HCT116 (cell line): ENCODE measurements around the gene KCTD17. TPM values are rescaled to one million over a fixed set of nuclear protein-coding genes. Genes with fewer than 3 reads are reported as not detected.

ENCODE experiments used
- ATAC-seq: fragments of 200-7000 bp; cut with Tn5 transposase; 2 replicates; pipeline ENCODE4 v1.9.1; 2020; ENCODE audit warnings: mild to moderate bottlenecking, moderate library complexity
- BruUV-seq: library from RNA; stranded (reverse); fragments of 400-500 nt; replicated peaks from 2 replicates; lab custom pipeline; 2021; lab: Mats Ljungman, UMichigan
- CTCF ChIA-PET: fragments of 300-600 bp; sonication (Branson Sonifier 250); formaldehyde crosslinking; loops from one replicate; lab custom pipeline; 2021; ENCODE audit warnings: antibody characterized with exemption; lab: Charles Lee
- POLR2A ChIA-PET: fragments of 300-600, 350-600 bp; sonication (Branson Sonifier 250); formaldehyde crosslinking; loops from one replicate; lab custom pipeline; 2021; ENCODE audit warnings: antibody characterized with exemption; lab: Charles Lee
- RAD21 ChIA-PET, 2 experiments: fragments of 300-600 bp; sonication (Branson Sonifier 250); formaldehyde crosslinking; loops; one replicate each; lab custom pipeline; 2023; ENCODE audit warnings: low total read pairs in 2 of 2; ENCODE audit not compliant: uncharacterized antibody in 2 of 2, unreplicated experiment in 2 of 2, low non-redundant PET in 1 of 2; lab: Charles Lee
- DNase-seq: peaks from one replicate; pipeline ENCODE4 v3.0.0-alpha.2; 2010; ENCODE audit warnings: low read depth, low spot score
- H2AFZ ChIP-seq: fragments of 200-600 bp; shearing (Covaris generic), sonication (generic); 2 replicates; pipeline ENCODE4 v1.6.1; 2017; ENCODE audit warnings: low read depth, mixed run types, mixed read lengths, antibody characterized with exemption, low read length; ENCODE audit not compliant: poor library complexity, severe bottlenecking
- H3K27ac ChIP-seq: 2 replicates; pipeline ENCODE4 v1.5.1; 2012; ENCODE audit warnings: low read depth, low read length
- H3K27me3 ChIP-seq: fragments of 200-600 bp; sonication (generic); 2 replicates; pipeline ENCODE4 v1.6.1; 2016; ENCODE audit warnings: mixed run types, low read length, mixed read lengths; ENCODE audit not compliant: insufficient read depth
- H3K36me3 ChIP-seq, 2 experiments: fragments of 200-500 bp in 1 of 2; fragments of 200-600 bp in 1 of 2; sonication (Bioruptor generic) in 1 of 2; sonication (generic) in 1 of 2; 2 replicates each; pipeline versions ENCODE4 v1.5.1 to v1.6.1; 2014 to 2016; ENCODE audit warnings: low read length in 2 of 2, inconsistent platforms in 1 of 2, mixed read lengths in 1 of 2, mixed run types in 1 of 2; ENCODE audit not compliant: insufficient read depth in 2 of 2, control insufficient read depth in 1 of 2
- H3K4me1 ChIP-seq, 2 experiments: fragments of 200-600 bp in 1 of 2; sonication (generic) in 1 of 2; 2 replicates each; pipeline versions ENCODE4 v1.5.1 to v1.6.1; 2012 to 2017; ENCODE audit warnings: low read length in 2 of 2, inconsistent platforms in 1 of 2, mild to moderate bottlenecking in 1 of 2, mixed read lengths in 1 of 2, mixed run types in 1 of 2, moderate library complexity in 1 of 2; ENCODE audit not compliant: insufficient read depth in 2 of 2, control insufficient read depth in 1 of 2
- H3K4me2 ChIP-seq: fragments of 200-600 bp; sonication (generic); 2 replicates; pipeline ENCODE4 v1.6.1; 2017; ENCODE audit warnings: mixed run types, low read length, mixed read lengths
- H3K4me3 ChIP-seq, 2 experiments: fragments of 200-600 bp in 1 of 2; sonication (generic) in 1 of 2; replicated peaks in 1 of 2; 2 replicates each; pipeline ENCODE4 v1.5.1; 2011 to 2016; ENCODE audit warnings: low read length in 2 of 2, control low read depth in 1 of 2, low read depth in 1 of 2, mild to moderate bottlenecking in 1 of 2, mixed read lengths in 1 of 2, mixed run types in 1 of 2
- H3K79me2 ChIP-seq: fragments of 200-600 bp; sonication (generic); 2 replicates; pipeline ENCODE4 v1.6.1; 2017; ENCODE audit warnings: mild to moderate bottlenecking, mixed run types, low read length, moderate library complexity, mixed read lengths; ENCODE audit not compliant: insufficient read depth
- H3K9ac ChIP-seq: fragments of 200-600 bp; sonication (generic); 2 replicates; pipeline ENCODE4 v1.6.1; 2016; ENCODE audit warnings: low read length, mixed read lengths
- H3K9me2 ChIP-seq: fragments of 200-600 bp; sonication (generic), shearing (Covaris generic); 2 replicates; pipeline ENCODE4 v1.6.1; 2017; ENCODE audit warnings: mixed run types, mild to moderate bottlenecking, moderate library complexity; ENCODE audit not compliant: insufficient read depth
- H3K9me3 ChIP-seq, 2 experiments: fragments of 200-500 bp in 1 of 2; fragments of 200-600 bp in 1 of 2; sonication (Bioruptor generic) in 1 of 2; sonication (generic) in 1 of 2; 2 replicates each; pipeline ENCODE4 v1.6.1; 2014 to 2017; ENCODE audit warnings: low read length in 2 of 2, mixed read lengths in 2 of 2, inconsistent platforms in 1 of 2, low read depth in 1 of 2, mild to moderate bottlenecking in 1 of 2, mixed run types in 1 of 2, moderate library complexity in 1 of 2; ENCODE audit not compliant: control insufficient read depth in 1 of 2, insufficient read depth in 1 of 2
- H4K20me1 ChIP-seq: fragments of 200-600 bp; sonication (generic), shearing (Covaris generic); 2 replicates; pipeline ENCODE4 v1.6.1; 2017; ENCODE audit warnings: mixed run types, mild to moderate bottlenecking, moderate library complexity; ENCODE audit not compliant: insufficient read depth
- ATF3 ChIP-seq: IDR thresholded peaks from 2 replicates; pipeline ENCODE4 v1.6.1; 2012
- CBX3 ChIP-seq: IDR thresholded peaks from 2 replicates; pipeline ENCODE4 v1.6.1; 2012; ENCODE audit warnings: low read depth
- EGR1 ChIP-seq: IDR thresholded peaks from 2 replicates; pipeline ENCODE4 v1.6.1; 2012; ENCODE audit warnings: low read depth
- ELF1 ChIP-seq: IDR thresholded peaks from 2 replicates; pipeline ENCODE4 v1.6.1; 2012; ENCODE audit warnings: low read depth, borderline replicate concordance
- EZH2 ChIP-seq: fragments of 200-600 bp; sonication (generic); IDR thresholded peaks from 2 replicates; pipeline ENCODE4 v1.6.1; 2017; ENCODE audit warnings: antibody characterized with exemption, mixed run types
- JUND ChIP-seq: IDR thresholded peaks from 2 replicates; pipeline ENCODE4 v1.6.1; 2012
- MAX ChIP-seq: IDR thresholded peaks from 2 replicates; pipeline ENCODE4 v1.6.1; 2012
- POLR2A ChIP-seq: IDR thresholded peaks from 2 replicates; pipeline ENCODE4 v1.7.0; 2011; ENCODE audit warnings: borderline replicate concordance; ENCODE audit not compliant: insufficient read depth, insufficient read length; ENCODE audit errors: extremely low read depth
- REST ChIP-seq: IDR thresholded peaks from 2 replicates; pipeline ENCODE4 v1.6.1; 2012; ENCODE audit warnings: low read depth
- SIN3A ChIP-seq: IDR thresholded peaks from 2 replicates; pipeline ENCODE4 v1.6.1; 2012; ENCODE audit warnings: low read depth
- SP1 ChIP-seq: IDR thresholded peaks from 2 replicates; pipeline ENCODE4 v1.6.1; 2012; ENCODE audit warnings: low read depth
- TCF7L2 ChIP-seq: IDR thresholded peaks from 2 replicates; pipeline ENCODE4 v1.7.0; 2011; ENCODE audit warnings: borderline replicate concordance, inconsistent platforms; ENCODE audit not compliant: insufficient read depth, insufficient read length; ENCODE audit errors: extremely low read depth
- ZBTB33 ChIP-seq: IDR thresholded peaks from 2 replicates; pipeline ENCODE4 v1.6.1; 2011; ENCODE audit warnings: mild to moderate bottlenecking, low read length, moderate library complexity; ENCODE audit not compliant: insufficient replicate concordance; ENCODE audit errors: extremely low read depth
- ZNF274 ChIP-seq: fragments of 200-500 bp; sonication (Bioruptor generic); IDR thresholded peaks from 2 replicates; pipeline ENCODE4 v1.6.1; 2014; ENCODE audit warnings: mild to moderate bottlenecking, low read depth, low read length, inconsistent platforms
- intact Hi-C: fragments of 100-400 bp; cut with micrococcal nuclease; formaldehyde crosslinking; loops from 2 replicates; pipeline ENCODE4 v1.10.0; 2022
- total RNA-seq: library from RNA; stranded (reverse); gene quantifications from one replicate; pipeline ENCODE4 v1.2.1, GENCODE V29; 2021; ENCODE audit not compliant: unreplicated experiment

KCTD17 gene
- total RNA-seq, 1 experiment from 2014 or later: 23.4 TPM

- no peaks in the 10 kb centered on the region for H3K9me3 ChIP-seq
- BruUV-seq: no TSS peak
- H3K79me2 ChIP-seq: no peaks in the 10 kb centered on the region
- H3K4me2 ChIP-seq: no peak overlapping the region
- ATAC-seq: no peak
- no peak overlapping the region for H3K27ac ChIP-seq
- peaks cover 0 to 2% of the 10 kb centered on the region in 2 experiments; a peak in 1 of 4 replicates for H3K36me3 ChIP-seq
- intact Hi-C loops: no loop called here
- no peaks in the 10 kb centered on the region for H3K27me3 ChIP-seq
- ChIA-PET POLR2A (no interaction called here), RAD21 (no interaction called here), CTCF (no interaction called here)
- no peaks in the 10 kb centered on the region for H4K20me1 ChIP-seq
- TF ChIP-seq ATF3 (no peak), EGR1 (no peak), JUND (no peak), ZBTB33 (no peak), ELF1 (no peak), POLR2A (no peak), REST (no peak), TCF7L2 (no peak), EZH2 (no peak), ZNF274 (no peak), SP1 (no peak), SIN3A (no peak), CBX3 (no peak), MAX (no peak)
- no peak for DNase-seq
- no peak overlapping the region for H3K9ac ChIP-seq
- H3K4me1 ChIP-seq: no peaks in the 10 kb centered on the region
- no peaks in the 10 kb centered on the region for H3K9me2 ChIP-seq
- H3K4me3 ChIP-seq: no peak overlapping the region
- H2AFZ ChIP-seq: no peak overlapping the region
Observed at GRCh38 chr22:37057796-37058510, 6.4 kb downstream of the KCTD17 start.
